Activated CD4-positive, alpha-beta memory T cell treated with anti-CD3 and anti-CD28 coated beads, Interleukin-2, amount 10 ng/mL, durations not matched to agents 7 days and 5 days (primary cell): ENCODE results near the gene GOLGB1. TPM values are rescaled to one million over a fixed set of nuclear protein-coding genes. Genes with fewer than 3 reads are reported as not detected.

ENCODE experiments used
- total RNA-seq, 2 experiments: library from RNA; stranded (reverse); gene quantifications; one replicate each; pipeline ENCODE4 v1.2.3, GENCODE V29; 2021

GOLGB1 gene
- total RNA-seq, 2 experiments from 2014 or later, result 33.6 to 37.8 TPM

Other genes with a start within 250 kb of the GOLGB1 start
- 10 to 100 TPM; 27.0 to 27.9 TPM for gene POLQ, start 203.8 kb downstream of the GOLGB1 start, total RNA-seq
- gene ARGFX, start 181.8 kb downstream of the GOLGB1 start, total RNA-seq, result not detected
- not detected for gene FBXO40, start 156.4 kb downstream of the GOLGB1 start, total RNA-seq
- gene HCLS1, start 88.8 kb downstream of the GOLGB1 start, total RNA-seq, result 100 to 1,000 TPM; 380 to 382 TPM
- gene IQCB1, start 85.3 kb upstream of the GOLGB1 start, total RNA-seq, result 10 to 100 TPM; 35.3 to 39.1 TPM
- 10 to 100 TPM; 21.4 to 23.7 TPM for gene EAF2, start 85.5 kb upstream of the GOLGB1 start, total RNA-seq
- 1 to 10 TPM; 2.5 to 4.4 TPM for gene SLC15A2, start 144.7 kb upstream of the GOLGB1 start, total RNA-seq